Measurements from ENCODE around the gene ZNF500.

The ZNF500 gene

GRCh38 chr16:4733747-4734062 lies 33.3 kb downstream of the ZNF500 start:
- peaks cover 30% of the 10 kb centered on the region for H3K36me3 ChIP-seq (ENCODE audit: low read depth)
- no peaks in the 10 kb centered on the region for H3K4me1 ChIP-seq (ENCODE audit: insufficient read depth, poor library complexity, severe bottlenecking)
- no peaks in the 10 kb centered on the region for H3K9me3 ChIP-seq (ENCODE audit: severe bottlenecking)
- peak overlapping the region; percentile 50 for H3K27ac ChIP-seq (ENCODE audit: poor library complexity, severe bottlenecking)
- no peaks in the 10 kb centered on the region for H3K27me3 ChIP-seq (ENCODE audit: insufficient read depth, poor library complexity, severe bottlenecking)
- H3K4me3 ChIP-seq (ENCODE audit: severe bottlenecking) = peak overlapping the region; percentile 66
- no peak for DNase-seq (ENCODE audit: low spot score)
- ATAC-seq (ENCODE audit: low read depth) = no peak
- TF ChIP-seq CTCF (IDR thresholded peaks at IDR 0.05; ENCODE audit: poor library complexity, severe bottlenecking) = no peak

- H3K4me3 ChIP-seq (ENCODE audit: severe bottlenecking) = peak overlapping the region; percentile 66
- DNase-seq (ENCODE audit: low spot score) (no peak), ATAC-seq (ENCODE audit: low read depth) (no peak)
- H3K27ac ChIP-seq (ENCODE audit: poor library complexity, severe bottlenecking) = peak overlapping the region; percentile 50
- no peak for TF ChIP-seq CTCF (IDR thresholded peaks at IDR 0.05; ENCODE audit: poor library complexity, severe bottlenecking)
- H3K9me3 ChIP-seq (ENCODE audit: severe bottlenecking) = no peaks in the 10 kb centered on the region
- no peaks in the 10 kb centered on the region for H3K27me3 ChIP-seq (ENCODE audit: insufficient read depth, poor library complexity, severe bottlenecking)
- H3K4me1 ChIP-seq (ENCODE audit: insufficient read depth, poor library complexity, severe bottlenecking) = no peaks in the 10 kb centered on the region
- peaks cover 34% of the 10 kb centered on the region for H3K36me3 ChIP-seq (ENCODE audit: low read depth)
Observed at GRCh38 chr16:4733211-4733742, 33.7 kb downstream of the ZNF500 start.

- H3K27ac ChIP-seq (ENCODE audit: poor library complexity, severe bottlenecking) = no peak overlapping the region
Observed at GRCh38 chr16:4729876-4730275, 37.1 kb downstream of the ZNF500 start.

GRCh38 chr16:4728676-4729075 lies 38.3 kb downstream of the ZNF500 start:
- H3K4me3 ChIP-seq (ENCODE audit: severe bottlenecking) = no peak overlapping the region
- TF ChIP-seq CTCF (IDR thresholded peaks at IDR 0.05; ENCODE audit: poor library complexity, severe bottlenecking) = no peak
- ATAC-seq (ENCODE audit: low read depth) (no peak), DNase-seq (ENCODE audit: low spot score) (no peak)
- H3K36me3 ChIP-seq (ENCODE audit: low read depth) = peaks cover 65% of the 10 kb centered on the region
- H3K27me3 ChIP-seq (ENCODE audit: insufficient read depth, poor library complexity, severe bottlenecking) = no peaks in the 10 kb centered on the region
- H3K4me1 ChIP-seq (ENCODE audit: insufficient read depth, poor library complexity, severe bottlenecking) = no peaks in the 10 kb centered on the region
- H3K9me3 ChIP-seq (ENCODE audit: severe bottlenecking) = no peaks in the 10 kb centered on the region
- no peak overlapping the region for H3K27ac ChIP-seq (ENCODE audit: poor library complexity, severe bottlenecking)

More at GRCh38 chr16:4729876-4730275, 37.1 kb downstream of the ZNF500 start:
- no peak for TF ChIP-seq CTCF (IDR thresholded peaks at IDR 0.05; ENCODE audit: poor library complexity, severe bottlenecking)
- Histone ChIP-seq H3K9me3 (ENCODE audit: severe bottlenecking) (no peaks in the 10 kb centered on the region), H3K4me3 (ENCODE audit: severe bottlenecking) (no peak overlapping the region), H3K36me3 (ENCODE audit: low read depth) (peaks cover 55% of the 10 kb centered on the region), H3K27me3 (ENCODE audit: insufficient read depth, poor library complexity, severe bottlenecking) (no peaks in the 10 kb centered on the region), H3K4me1 (ENCODE audit: insufficient read depth, poor library complexity, severe bottlenecking) (no peaks in the 10 kb centered on the region)
- ATAC-seq (ENCODE audit: low read depth) (no peak), DNase-seq (ENCODE audit: low spot score) (no peak)

GRCh38 chr16:4726616-4727015 lies 40.3 kb downstream of the ZNF500 start:
- Histone ChIP-seq H3K27me3 (ENCODE audit: insufficient read depth, poor library complexity, severe bottlenecking) (no peaks in the 10 kb centered on the region), H3K36me3 (ENCODE audit: low read depth) (peaks cover 73% of the 10 kb centered on the region), H3K9me3 (ENCODE audit: severe bottlenecking) (no peaks in the 10 kb centered on the region), H3K4me1 (ENCODE audit: insufficient read depth, poor library complexity, severe bottlenecking) (no peaks in the 10 kb centered on the region), H3K4me3 (ENCODE audit: severe bottlenecking) (no peak overlapping the region), H3K27ac (ENCODE audit: poor library complexity, severe bottlenecking) (no peak overlapping the region)
- no peak for ATAC-seq (ENCODE audit: low read depth)
- no peak for TF ChIP-seq CTCF (IDR thresholded peaks at IDR 0.05; ENCODE audit: poor library complexity, severe bottlenecking)
- DNase-seq (ENCODE audit: low spot score) = no peak
